HepG2 (cell line): Measurements from ENCODE around the gene KRTDAP. TPM values are rescaled to one million over a fixed set of nuclear protein-coding genes. Genes with fewer than 3 reads are reported as not detected.

ENCODE experiments used
- AGO2 ChIP-seq: fragments of 200-400 bp; formaldehyde crosslinking; optimal IDR thresholded peaks from 2 replicates; pipeline ENCODE3; 2017; ENCODE audit warnings: mild to moderate bottlenecking, low read depth, low read length, moderate library complexity
- CBX5 ChIP-seq: sonication (generic); formaldehyde crosslinking; IDR thresholded peaks from 2 replicates; pipeline ENCODE4 v1.4.0; 2020; ENCODE audit warnings: missing genetic modification reagents, borderline replicate concordance
- CEBPG ChIP-seq: IDR thresholded peaks from 2 replicates; pipeline ENCODE4 v1.6.1; 2016
- DMAP1 ChIP-seq: IDR thresholded peaks from 2 replicates; pipeline ENCODE4 v1.6.1; 2016
- FOXO1 ChIP-seq: sonication (generic); formaldehyde crosslinking; IDR thresholded peaks from 2 replicates; pipeline ENCODE4 v1.4.0; 2020; ENCODE audit warnings: missing genetic modification reagents
- GTF3A ChIP-seq: sonication (generic); formaldehyde crosslinking; conservative IDR thresholded peaks from 2 replicates; pipeline ENCODE4 v1.4.0; 2020; ENCODE audit warnings: mild to moderate bottlenecking, missing genetic modification reagents
- HNF1A ChIP-seq, 2 experiments: sonication (generic) in 1 of 2; formaldehyde crosslinking in 1 of 2; IDR thresholded peaks; 2 replicates each; pipeline versions ENCODE4 v1.4.0 to v1.6.1; 2016 to 2020; ENCODE audit warnings: borderline replicate concordance in 1 of 2, low read depth in 1 of 2, mild to moderate bottlenecking in 1 of 2, missing genetic modification reagents in 1 of 2
- HOXA3 ChIP-seq: sonication (generic); formaldehyde crosslinking; IDR thresholded peaks from 2 replicates; pipeline ENCODE4 v1.5.0; 2020; ENCODE audit warnings: missing genetic modification reagents
- MXD1 ChIP-seq: sonication (generic); formaldehyde crosslinking; IDR thresholded peaks from 2 replicates; pipeline ENCODE4 v1.4.0; 2020; ENCODE audit warnings: mild to moderate bottlenecking, missing genetic modification reagents
- SOX13 ChIP-seq, 3 experiments: fragments of 450-650 bp in 1 of 3; sonication (generic) in 1 of 3; formaldehyde crosslinking in 1 of 3; IDR thresholded peaks in 2 of 3; conservative IDR thresholded peaks in 1 of 3; 2 replicates each; pipeline versions ENCODE4 v1.5.0 to v1.6.1; 2016 to 2020; ENCODE audit warnings: antibody characterized with exemption in 1 of 3, mild to moderate bottlenecking in 1 of 3, missing compliant biosample characterization in 1 of 3, missing genetic modification reagents in 1 of 3, moderate library complexity in 1 of 3
- STAG1 ChIP-seq: sonication (generic); formaldehyde crosslinking; IDR thresholded peaks from 2 replicates; pipeline ENCODE4 v1.4.0; 2020; ENCODE audit warnings: missing genetic modification reagents
- XRCC5 ChIP-seq: fragments of 200-400 bp; formaldehyde crosslinking; optimal IDR thresholded peaks from 2 replicates; pipeline ENCODE3; 2017; ENCODE audit warnings: mild to moderate bottlenecking, low read length
- ZNF274 ChIP-seq: sonication (generic); formaldehyde crosslinking; IDR thresholded peaks from 2 replicates; pipeline ENCODE4 v1.5.1; 2020; ENCODE audit warnings: mild to moderate bottlenecking, missing genetic modification reagents
- polyA plus RNA-seq, 8 experiments: library from polyadenylated mRNA; depleted of rRNA in 3 of 8; stranded (reverse) in 7 of 8; unstranded in 1 of 8; fragments of >200 nt; fragmentation: Illumina TruSeq in 4 of 8; extraction: Trizol in 4 of 8; gene quantifications; 2 replicates each; pipeline versions ENCODE4 v1.2.1 to v1.2.3, GENCODE V29; 2011 to 2016; ENCODE audit warnings: low read depth in 4 of 8, missing spikeins in 1 of 8, mixed read lengths in 1 of 8; ENCODE audit not compliant: insufficient read depth in 1 of 8
- total RNA-seq, 5 experiments: library from RNA; depleted of rRNA; stranded (reverse); fragments of >200 nt; fragmentation: Illumina TruSeq; extraction: Trizol; gene quantifications; 2 replicates each; pipeline ENCODE4 v1.2.3, GENCODE V29; 2016; ENCODE audit warnings: low read depth in 1 of 5
- TF ChIP-seq, protein P1 (sequence below): sonication (generic); formaldehyde crosslinking; IDR thresholded peaks from 2 replicates; pipeline ENCODE4 v1.5.0; 2020; ENCODE audit warnings: mild to moderate bottlenecking, missing genetic modification reagents, borderline replicate concordance
- TF ChIP-seq, protein P2 (sequence below): sonication (generic); formaldehyde crosslinking; IDR thresholded peaks from 2 replicates; pipeline ENCODE4 v1.8.1; 2023; ENCODE audit warnings: mild to moderate bottlenecking, missing genetic modification reagents
- TF ChIP-seq, protein P3 (sequence below): IDR thresholded peaks from 2 replicates; pipeline ENCODE4 v1.6.1; 2016

KRTDAP gene
- total and polyA plus RNA-seq, 2 of the 13 experiments (the other 11 are each of a cell fraction or from before 2014, with no cell fraction given) = 0.86 to 1.5 TPM

DNA sequence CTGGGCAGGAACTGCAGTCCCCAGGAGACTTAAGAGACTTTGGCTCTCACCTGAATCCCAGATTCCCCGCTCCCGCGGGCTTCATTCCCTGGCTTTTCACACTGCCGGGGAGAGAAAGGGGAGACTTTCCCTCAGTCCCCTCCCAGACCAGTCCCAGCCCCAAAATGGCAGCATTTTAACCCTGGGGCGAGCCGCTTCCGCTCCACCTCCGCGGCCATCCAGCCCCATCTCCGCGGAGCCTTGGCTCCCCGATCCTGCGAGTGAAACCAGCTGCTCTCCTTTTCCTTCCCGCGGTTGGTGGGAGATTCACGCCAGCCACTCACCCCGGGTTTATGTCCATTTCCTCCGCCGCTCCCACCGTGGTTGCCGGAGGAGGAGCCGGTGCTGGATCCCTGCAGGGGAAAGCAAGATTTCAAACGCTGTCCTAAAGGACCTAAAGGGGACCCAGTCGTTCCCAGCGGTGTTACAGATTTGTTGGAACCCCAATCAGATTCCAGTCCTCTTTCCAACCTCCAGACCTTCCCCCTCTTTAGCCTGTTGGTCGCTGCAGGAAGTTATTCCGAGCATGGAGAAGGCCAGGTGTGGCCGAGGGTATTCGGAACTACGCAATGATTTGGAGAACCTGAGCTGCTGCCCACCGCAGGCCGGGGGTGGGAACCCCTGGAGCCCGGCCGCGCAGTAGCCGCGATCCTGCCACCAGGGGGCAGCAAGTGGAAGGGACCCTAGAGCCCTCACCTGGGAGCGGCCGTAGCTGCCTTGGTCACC, 19.8 kb upstream of the KRTDAP start (continued):
- TF ChIP-seq, protein P1, sequence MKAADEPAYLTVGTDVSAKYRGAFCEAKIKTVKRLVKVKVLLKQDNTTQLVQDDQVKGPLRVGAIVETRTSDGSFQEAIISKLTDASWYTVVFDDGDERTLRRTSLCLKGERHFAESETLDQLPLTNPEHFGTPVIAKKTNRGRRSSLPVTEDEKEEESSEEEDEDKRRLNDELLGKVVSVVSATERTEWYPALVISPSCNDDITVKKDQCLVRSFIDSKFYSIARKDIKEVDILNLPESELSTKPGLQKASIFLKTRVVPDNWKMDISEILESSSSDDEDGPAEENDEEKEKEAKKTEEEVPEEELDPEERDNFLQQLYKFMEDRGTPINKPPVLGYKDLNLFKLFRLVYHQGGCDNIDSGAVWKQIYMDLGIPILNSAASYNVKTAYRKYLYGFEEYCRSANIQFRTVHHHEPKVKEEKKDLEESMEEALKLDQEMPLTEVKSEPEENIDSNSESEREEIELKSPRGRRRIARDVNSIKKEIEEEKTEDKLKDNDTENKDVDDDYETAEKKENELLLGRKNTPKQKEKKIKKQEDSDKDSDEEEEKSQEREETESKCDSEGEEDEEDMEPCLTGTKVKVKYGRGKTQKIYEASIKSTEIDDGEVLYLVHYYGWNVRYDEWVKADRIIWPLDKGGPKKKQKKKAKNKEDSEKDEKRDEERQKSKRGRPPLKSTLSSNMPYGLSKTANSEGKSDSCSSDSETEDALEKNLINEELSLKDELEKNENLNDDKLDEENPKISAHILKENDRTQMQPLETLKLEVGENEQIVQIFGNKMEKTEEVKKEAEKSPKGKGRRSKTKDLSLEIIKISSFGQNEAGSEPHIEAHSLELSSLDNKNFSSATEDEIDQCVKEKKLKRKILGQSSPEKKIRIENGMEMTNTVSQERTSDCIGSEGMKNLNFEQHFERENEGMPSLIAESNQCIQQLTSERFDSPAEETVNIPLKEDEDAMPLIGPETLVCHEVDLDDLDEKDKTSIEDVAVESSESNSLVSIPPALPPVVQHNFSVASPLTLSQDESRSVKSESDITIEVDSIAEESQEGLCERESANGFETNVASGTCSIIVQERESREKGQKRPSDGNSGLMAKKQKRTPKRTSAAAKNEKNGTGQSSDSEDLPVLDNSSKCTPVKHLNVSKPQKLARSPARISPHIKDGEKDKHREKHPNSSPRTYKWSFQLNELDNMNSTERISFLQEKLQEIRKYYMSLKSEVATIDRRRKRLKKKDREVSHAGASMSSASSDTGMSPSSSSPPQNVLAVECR (CRISPR knock-in tag) = peak; percentile 39; the same call in 1 of the 2 replicates
- TF ChIP-seq STAG1 (CRISPR knock-in tag) (peak; percentile 73), DMAP1 (CRISPR knock-in tag) (peak; percentile 50; the same call in 1 of the 2 replicates), SOX13 (IDR thresholded peaks at IDR 0.05) (no peak), SOX13 (CRISPR knock-in tag; conservative IDR thresholded peaks at IDR 0.05 in 1 of 2, IDR thresholded peaks at IDR 0.05 in 1 of 2) (peak in 1 of 2 experiments; percentile 56; a peak in 1 of 4 replicates), ZNF274 (CRISPR knock-in tag) (peak; percentile 19; the same call in 1 of the 2 replicates), CEBPG (peak; percentile 72), XRCC5 (peak; percentile 87), CBX5 (CRISPR knock-in tag) (peak; percentile 66; the same call in 1 of the 2 replicates), HOXA3 (CRISPR knock-in tag) (peak; percentile 53), HNF1A (IDR thresholded peaks at IDR 0.05; ENCODE audit: low read depth) (no peak), HNF1A (CRISPR knock-in tag; IDR thresholded peaks at IDR 0.05; ENCODE audit: borderline replicate concordance) (peak; percentile 52; the same call in 1 of the 2 replicates), AGO2 (no peak), MXD1 (CRISPR knock-in tag) (0 out of 2 replicates have a peak, but pooled peaks have one; percentile 10), GTF3A (CRISPR knock-in tag) (peak; percentile 57; the same call in 1 of the 2 replicates), FOXO1 (CRISPR knock-in tag) (peak; percentile 55; the same call in 1 of the 2 replicates)
- TF ChIP-seq, protein P2, sequence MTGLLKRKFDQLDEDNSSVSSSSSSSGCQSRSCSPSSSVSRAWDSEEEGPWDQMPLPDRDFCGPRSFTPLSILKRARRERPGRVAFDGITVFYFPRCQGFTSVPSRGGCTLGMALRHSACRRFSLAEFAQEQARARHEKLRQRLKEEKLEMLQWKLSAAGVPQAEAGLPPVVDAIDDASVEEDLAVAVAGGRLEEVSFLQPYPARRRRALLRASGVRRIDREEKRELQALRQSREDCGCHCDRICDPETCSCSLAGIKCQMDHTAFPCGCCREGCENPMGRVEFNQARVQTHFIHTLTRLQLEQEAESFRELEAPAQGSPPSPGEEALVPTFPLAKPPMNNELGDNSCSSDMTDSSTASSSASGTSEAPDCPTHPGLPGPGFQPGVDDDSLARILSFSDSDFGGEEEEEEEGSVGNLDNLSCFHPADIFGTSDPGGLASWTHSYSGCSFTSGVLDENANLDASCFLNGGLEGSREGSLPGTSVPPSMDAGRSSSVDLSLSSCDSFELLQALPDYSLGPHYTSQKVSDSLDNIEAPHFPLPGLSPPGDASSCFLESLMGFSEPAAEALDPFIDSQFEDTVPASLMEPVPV (CRISPR knock-in tag) = no peak
- TF ChIP-seq, protein P3, sequence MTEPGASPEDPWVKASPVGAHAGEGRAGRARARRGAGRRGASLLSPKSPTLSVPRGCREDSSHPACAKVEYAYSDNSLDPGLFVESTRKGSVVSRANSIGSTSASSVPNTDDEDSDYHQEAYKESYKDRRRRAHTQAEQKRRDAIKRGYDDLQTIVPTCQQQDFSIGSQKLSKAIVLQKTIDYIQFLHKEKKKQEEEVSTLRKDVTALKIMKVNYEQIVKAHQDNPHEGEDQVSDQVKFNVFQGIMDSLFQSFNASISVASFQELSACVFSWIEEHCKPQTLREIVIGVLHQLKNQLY (CRISPR knock-in tag) = 0 out of 2 replicates have a peak, but pooled peaks have one; percentile 25
